Nephron progenitor cell (in vitro differentiated cells): ENCODE measurements around the gene RAD51C.

Experiments
- DNase-seq: peaks from one replicate; pipeline ENCODE4 v3.0.0; 2021
- H3K27ac Mint-ChIP-seq: 2 replicates; pipeline ENCODE4 v1.8.0; 2021; ENCODE audit warnings: mild to moderate bottlenecking, moderate library complexity, mixed read lengths
- H3K27me3 Mint-ChIP-seq: 2 replicates; pipeline ENCODE4 v1.8.0; 2021; ENCODE audit warnings: mild to moderate bottlenecking, low read depth, mixed read lengths; ENCODE audit not compliant: poor library complexity
- H3K36me3 Mint-ChIP-seq: 2 replicates; pipeline ENCODE4 v1.8.0; 2021; ENCODE audit warnings: low read depth, mixed read lengths
- H3K4me1 Mint-ChIP-seq: 2 replicates; pipeline ENCODE4 v1.8.0; 2021; ENCODE audit warnings: mixed read lengths
- H3K4me3 Mint-ChIP-seq: 2 replicates; pipeline ENCODE4 v1.8.0; 2021; ENCODE audit warnings: mild to moderate bottlenecking, moderate library complexity, mixed read lengths
- H3K9me3 Mint-ChIP-seq: 2 replicates; pipeline ENCODE4 v1.8.0; 2021; ENCODE audit warnings: mild to moderate bottlenecking, moderate library complexity, mixed read lengths
- CTCF ChIP-seq: fragments of 200-600 bp; sonication (generic); IDR thresholded peaks from 2 replicates; pipeline ENCODE4 v1.5.0; 2021; ENCODE audit warnings: antibody characterized with exemption

Gene RAD51C

GRCh38 chr17:58785097-58785496 is 92.7 kb downstream of the RAD51C start:
- DNase-seq, result no peak
- Mint-ChIP-seq H3K27ac (no peak overlapping the region), H3K4me3 (no peak overlapping the region), H3K9me3 (no peaks in the 10 kb centered on the region), H3K27me3 (no peaks in the 10 kb centered on the region), H3K36me3 (no peaks in the 10 kb centered on the region), H3K4me1 (no peaks in the 10 kb centered on the region)
- TF ChIP-seq CTCF, result no peak
